Stimulated activated CD4-positive, alpha-beta T cell treated with anti-CD3 and anti-CD28 coated beads, Interleukin-1b, Interleukin-23, amount 100 ng/mL, for 48 hours (primary cell): ENCODE data around the gene CLSTN2.

Experiments used
- DNase-seq: peaks from one replicate; pipeline ENCODE4 v3.0.0-alpha.2; 2020

CLSTN2 gene

DNA sequence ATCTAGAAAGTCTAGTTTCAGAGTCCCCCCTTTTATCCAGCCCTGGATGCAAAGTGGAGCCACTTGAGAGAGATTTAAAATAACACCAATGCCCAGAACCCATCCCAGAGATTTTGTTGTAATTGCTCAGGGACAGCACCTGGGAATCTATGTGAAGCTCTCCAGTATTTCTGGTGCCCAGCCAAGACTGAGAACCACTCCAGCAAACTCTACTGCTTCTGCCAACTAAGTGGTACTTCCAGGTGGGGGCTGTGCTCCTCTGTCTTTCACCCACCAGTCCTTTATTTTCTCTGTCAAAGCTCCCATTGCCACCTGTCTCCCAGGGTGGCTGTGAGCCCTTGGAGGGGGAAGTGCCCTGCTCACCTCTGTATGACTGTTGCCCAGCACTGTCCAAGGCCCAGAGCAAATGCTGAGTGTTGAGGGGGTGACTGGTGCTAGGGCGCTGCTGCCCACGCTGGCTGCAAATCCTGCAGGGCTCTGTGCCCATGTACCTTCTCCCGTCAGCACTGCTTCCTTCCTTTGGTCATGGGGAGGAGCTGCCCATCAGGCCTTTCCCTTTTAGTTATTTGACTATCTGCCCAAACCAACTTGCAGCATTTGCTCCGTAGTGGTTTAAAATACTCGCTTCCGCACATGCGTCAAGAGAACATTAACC, 9.4 kb downstream of the CLSTN2 start:
- no peak for DNase-seq

DNA sequence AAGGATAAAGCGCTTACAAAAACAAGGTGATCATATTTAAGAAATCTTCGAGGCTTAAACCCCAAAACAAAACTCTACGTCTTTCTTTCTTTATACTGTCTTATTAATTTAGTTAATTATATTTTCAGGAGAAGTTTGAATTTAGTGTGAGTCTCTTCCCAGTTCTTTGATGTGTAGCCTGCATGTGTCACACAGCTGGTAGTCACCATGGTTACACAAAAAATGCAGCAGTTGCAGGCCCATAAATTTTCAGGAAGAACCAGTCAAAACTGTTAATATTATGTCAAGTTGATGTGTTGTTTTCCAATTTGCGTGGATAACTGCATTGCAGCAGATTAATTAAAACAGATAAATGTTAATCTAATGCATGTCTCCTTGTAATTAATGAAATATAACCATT, 10.4 kb downstream of the CLSTN2 start:
- no peak for DNase-seq

DNA sequence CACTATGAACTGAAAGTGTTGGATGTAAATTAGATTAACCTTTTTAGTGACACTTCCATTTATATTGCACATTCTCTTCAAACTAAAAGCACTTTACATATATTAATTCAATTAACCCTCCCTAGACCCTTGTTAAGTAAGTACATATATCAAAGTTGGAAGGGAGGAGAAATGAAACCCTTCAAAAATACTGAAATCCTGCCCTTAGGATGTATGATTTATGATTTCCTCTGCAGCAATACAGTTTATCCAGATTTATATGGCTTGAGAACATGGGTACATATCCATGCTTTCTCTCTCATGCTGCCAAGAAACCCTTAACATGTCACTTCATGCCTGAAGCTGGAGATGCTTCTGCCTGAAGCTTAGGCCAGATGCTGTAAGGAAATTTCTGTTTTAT, 11.0 kb downstream of the CLSTN2 start:
- no peak for DNase-seq

DNA sequence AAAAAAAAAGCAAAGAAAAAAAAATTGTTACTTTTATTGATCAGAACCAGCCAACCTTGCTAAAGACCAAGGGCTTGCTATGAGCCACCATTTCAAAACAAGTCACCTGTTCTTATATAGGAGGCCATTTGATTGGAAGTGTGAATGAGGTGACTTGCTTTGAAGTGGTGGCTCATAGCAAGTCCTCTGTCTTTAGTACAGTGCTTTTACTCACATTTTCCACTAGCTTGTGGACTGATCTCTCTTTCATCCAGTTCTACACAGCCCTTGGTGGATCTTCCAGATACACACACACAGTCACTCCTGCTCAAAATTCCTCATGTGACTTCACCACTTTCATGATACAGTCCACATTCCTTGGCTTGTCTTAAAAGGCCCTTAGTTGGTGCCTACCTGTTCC, 13.5 kb downstream of the CLSTN2 start:
- DNase-seq: no peak

DNA sequence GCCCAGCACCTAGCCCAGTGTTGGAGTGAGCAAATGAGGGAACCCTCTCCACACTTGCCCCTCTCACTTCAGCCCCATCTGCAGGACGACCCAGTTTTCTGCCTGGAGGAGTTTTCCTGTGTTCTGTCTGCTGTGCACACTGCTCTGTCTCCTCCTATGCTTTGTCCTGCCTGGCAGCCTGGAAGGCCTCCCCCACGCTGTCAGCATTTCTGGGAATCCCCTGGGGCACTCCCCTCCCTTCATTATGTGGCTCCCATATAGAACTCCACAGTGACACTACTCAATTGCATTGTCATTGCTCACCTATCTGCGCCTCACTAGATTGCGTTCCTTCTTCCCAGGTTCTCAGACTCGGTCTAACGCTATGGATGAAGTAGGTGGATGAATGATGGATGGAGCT, 13.9 kb downstream of the CLSTN2 start:
- DNase-seq: no peak

GRCh38 chr3:139953131-139953910, 18.3 kb downstream of the CLSTN2 start:
- DNase-seq: no peak

- DNase-seq: no peak
Observed at GRCh38 chr3:139954146-139954860, 19.3 kb downstream of the CLSTN2 start.

DNA sequence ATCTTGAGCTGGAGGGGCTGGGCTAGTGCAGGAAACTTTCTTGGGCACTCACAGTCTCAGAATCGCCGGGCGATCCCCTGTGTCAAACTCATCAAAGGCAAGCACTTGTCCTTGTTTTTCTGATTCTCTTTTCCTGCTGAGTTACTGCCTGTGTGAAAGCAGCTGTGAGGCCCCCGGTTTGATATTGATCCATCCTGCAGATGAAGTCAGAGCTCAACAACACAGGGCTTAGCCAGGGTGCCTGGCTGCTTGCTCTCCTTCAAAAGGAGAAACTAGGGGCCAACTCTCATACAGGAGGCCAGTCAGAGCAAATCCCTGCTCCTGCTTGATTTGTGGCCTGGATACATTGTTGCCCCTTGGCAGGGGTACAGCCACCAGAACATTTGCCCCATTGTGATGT, 22.9 kb downstream of the CLSTN2 start:
- DNase-seq: no peak

GRCh38 chr3:139969386-139969785, 34.4 kb downstream of the CLSTN2 start:
- no peak for DNase-seq

DNA sequence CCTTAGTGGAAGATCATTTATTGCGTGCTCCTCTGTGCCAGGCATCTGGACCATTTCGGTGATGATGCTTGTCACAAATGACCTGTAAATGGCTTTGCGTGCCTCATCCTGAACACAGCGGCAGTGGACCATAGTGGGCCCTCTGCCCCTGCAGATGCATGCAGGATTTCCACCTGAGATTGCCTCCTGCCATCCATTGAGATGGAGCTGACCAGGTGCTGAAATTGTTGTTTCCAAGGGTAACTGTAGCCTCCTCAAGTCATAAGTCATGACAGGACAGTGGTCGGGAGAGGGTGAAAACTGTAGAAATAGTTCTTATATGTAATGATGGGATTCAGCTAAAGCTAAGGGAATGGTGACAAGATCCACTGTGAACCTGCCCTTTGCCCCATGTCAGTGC, 35.5 kb downstream of the CLSTN2 start:
- no peak for DNase-seq

DNA sequence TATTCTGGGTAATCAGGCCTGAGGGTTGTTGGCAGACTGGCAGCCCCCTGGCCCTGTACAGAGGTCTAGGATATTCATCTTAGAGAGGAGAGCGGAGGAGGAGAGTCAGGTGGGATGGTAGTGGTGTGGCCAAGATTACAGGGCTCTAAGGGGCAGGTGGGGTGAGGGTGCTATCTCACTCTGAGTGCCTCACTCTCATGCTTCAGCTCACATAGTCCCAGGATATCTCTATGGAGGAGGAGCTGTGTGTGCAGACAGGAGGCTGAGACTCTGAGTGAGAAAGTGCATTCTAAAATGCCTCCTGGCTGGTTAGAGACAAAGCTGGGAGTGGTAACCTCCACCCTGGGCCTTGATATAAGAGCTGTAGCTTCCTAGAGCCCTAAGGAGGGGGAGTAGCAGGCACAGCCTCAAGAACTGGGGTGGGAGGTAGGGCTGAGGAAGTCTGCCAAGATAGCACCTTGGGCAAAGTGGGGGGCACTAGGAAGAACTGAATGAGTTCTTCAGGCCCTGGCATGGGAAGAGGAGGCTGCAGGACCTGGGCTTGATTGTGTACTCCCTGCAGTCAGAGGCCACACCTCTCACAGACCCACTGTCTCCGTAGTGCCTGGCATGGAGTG, 39.9 kb downstream of the CLSTN2 start:
- no peak for DNase-seq

GRCh38 chr3:139975594-139976365, 40.8 kb downstream of the CLSTN2 start:
- no peak for DNase-seq

DNA sequence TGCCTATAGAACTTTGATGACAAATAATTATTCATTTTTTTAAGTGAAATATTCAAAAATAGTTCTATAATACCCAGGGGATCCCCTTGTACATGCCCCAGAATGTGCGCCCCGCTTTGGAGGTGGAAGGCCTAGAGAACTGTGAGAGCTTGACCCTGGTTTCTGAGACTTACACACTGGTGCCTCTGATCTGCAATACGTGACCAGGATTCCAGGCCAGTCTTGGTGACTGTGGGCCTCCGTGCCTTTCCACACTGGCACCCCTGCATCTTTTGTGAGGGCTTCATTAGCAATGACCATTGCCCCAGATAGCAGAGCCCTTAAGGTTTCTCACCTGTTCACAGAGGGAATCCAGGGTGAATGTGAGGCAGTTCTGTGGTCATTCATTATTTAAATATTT, 44.0 kb downstream of the CLSTN2 start:
- no peak for DNase-seq

DNA sequence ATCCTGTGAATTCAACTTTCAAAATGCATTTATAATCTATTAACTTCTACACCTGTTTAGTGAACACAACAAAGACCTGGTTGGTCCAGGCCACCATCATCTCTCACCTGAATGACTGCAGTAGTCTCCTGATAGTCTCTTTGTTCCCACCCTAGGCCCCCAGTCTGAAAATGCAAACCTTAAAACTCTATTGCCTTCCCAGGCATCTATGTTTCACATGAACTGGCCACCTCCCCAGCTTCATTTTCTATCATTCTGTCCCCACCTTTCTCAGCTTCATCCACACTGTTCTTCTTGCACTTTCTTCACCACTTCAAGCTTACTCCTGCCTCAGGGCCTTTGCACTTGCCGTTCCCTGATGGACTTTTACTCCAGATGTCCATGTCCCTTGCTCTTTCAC, 45.0 kb downstream of the CLSTN2 start:
- no peak for DNase-seq

DNA sequence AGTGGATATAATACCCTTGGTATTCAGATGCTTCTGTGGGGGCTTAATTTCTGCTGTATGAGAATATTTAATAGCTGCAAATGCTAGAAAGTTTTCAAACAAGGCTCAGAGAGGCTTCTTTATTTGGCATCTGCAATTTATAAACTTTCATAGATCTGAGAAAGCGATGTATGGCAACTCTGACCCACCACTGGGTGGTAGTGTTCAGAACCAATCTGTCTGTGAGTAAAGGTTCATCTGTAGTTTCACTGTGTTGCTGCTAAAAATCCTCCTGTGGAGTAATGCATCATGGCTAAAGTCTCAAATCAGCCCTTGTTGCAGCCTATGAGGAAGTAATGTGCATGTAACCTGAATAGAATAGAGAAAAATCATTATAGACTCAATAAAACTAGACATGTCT, 47.4 kb downstream of the CLSTN2 start:
- no peak for DNase-seq

DNA sequence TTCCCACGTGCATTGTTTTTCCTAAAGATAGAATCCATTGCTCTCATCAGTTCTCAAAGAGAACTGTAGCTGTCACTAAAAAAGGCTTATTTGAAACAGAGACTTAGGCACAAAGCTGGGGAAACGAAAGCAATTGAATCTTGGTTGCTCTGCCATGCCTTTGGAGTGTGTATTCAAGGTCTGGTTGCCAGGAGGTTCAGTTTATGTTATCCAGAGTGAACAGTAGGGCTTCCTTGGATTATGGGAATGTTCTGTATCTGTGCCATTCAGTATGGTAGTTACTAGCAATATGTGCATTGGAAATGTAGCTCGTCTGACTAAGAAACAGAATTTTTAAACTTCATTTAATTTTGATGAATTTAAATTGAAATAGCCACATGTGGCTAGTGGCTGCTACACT, 50.6 kb downstream of the CLSTN2 start:
- DNase-seq: no peak

GRCh38 chr3:139987908-139988307, 52.9 kb downstream of the CLSTN2 start:
- DNase-seq: no peak

- no peak for DNase-seq
Observed at GRCh38 chr3:139988472-139989156, 53.6 kb downstream of the CLSTN2 start.

GRCh38 chr3:139994891-139995290, 59.9 kb downstream of the CLSTN2 start:
- no peak for DNase-seq

- no peak for DNase-seq
Observed at GRCh38 chr3:140004271-140004670, 69.3 kb downstream of the CLSTN2 start.

- no peak for DNase-seq
Observed at GRCh38 chr3:140006331-140006730, 71.3 kb downstream of the CLSTN2 start.

DNA sequence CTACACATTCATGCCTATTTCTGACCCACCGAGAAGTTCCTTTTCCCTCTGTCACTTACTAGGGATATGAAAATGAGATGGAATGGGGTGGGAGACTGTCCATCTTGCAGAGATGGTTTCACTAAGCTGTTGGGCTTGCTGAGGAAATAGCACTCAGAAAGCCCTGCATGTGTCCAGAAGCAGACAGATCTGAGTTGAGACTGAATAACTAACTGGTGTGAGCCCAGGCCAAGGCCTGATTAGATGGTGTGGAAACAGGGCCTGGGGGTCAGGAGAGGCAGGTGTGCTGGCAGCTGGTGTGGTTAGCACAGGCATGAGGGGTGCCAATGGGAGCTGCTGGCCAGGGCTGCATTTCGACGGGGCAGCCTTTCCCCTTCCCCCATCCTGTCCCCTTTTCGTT, 72.1 kb downstream of the CLSTN2 start:
- no peak for DNase-seq
